Measurements from ENCODE around the gene TMA7. TPM values are rescaled to one million over a fixed set of nuclear protein-coding genes. Genes with fewer than 3 reads are reported as not detected.

TMA7 gene
- total and polyA plus RNA-seq, 9 of the 15 experiments (the other 6 are each of a cell fraction or from before 2014, with no cell fraction given): 209 to 1,003 (median 486) TPM

GRCh38 chr3:48472923-48473616, 33.0 kb downstream of the TMA7 start (continued):
- TF ChIP-seq RNF219 (CRISPR knock-in tag; IDR thresholded peaks at IDR 0.05) (no peak), HDAC6 (IDR thresholded peaks at IDR 0.05; ENCODE audit: low read depth, low read length) (no peak), SP1 (CRISPR knock-in tag; IDR thresholded peaks at IDR 0.05) (peak; percentile 65), PHF8 (IDR thresholded peaks at IDR 0.05; ENCODE audit: borderline replicate concordance, low read length) (peak; percentile 77), NR4A1 (CRISPR knock-in tag; IDR thresholded peaks at IDR 0.05) (no peak), NR4A1 (tag; IDR thresholded peaks at IDR 0.05) (no peak), MYBL2 (IDR thresholded peaks at IDR 0.05; ENCODE audit: low read depth) (no peak), MYBL2 (CRISPR knock-in tag; IDR thresholded peaks at IDR 0.05; ENCODE audit: borderline replicate concordance) (no peak), NBN (IDR thresholded peaks at IDR 0.05; ENCODE audit: low read depth) (peak; percentile 68; the same call in 1 of the 2 replicates), NR2C2 (CRISPR knock-in tag; IDR thresholded peaks at IDR 0.05) (no peak), NR2C2 (tag; IDR thresholded peaks at IDR 0.05) (peak; percentile 42), ZNF23 (CRISPR knock-in tag; IDR thresholded peaks at IDR 0.05) (no peak), RUNX1 (IDR thresholded peaks at IDR 0.05; ENCODE audit: low read depth) (no peak), POLR2B (IDR thresholded peaks at IDR 0.05; ENCODE audit: low read depth, partially characterized antibody) (peak; percentile 72), GTF2A2 (tag; IDR thresholded peaks at IDR 0.05) (no peak), ZNF324 (CRISPR knock-in tag; IDR thresholded peaks at IDR 0.05) (no peak), PCBP2 (IDR thresholded peaks at IDR 0.05; ENCODE audit: low read depth, low read length, poor library complexity, severe bottlenecking) (no peak), ZNF217 (CRISPR knock-in tag; IDR thresholded peaks at IDR 0.05) (no peak), BRD4 (IDR thresholded peaks at IDR 0.05) (no peak), HDAC2 (IDR thresholded peaks at IDR 0.05) (no peak; the same call in 1 of the 2 replicates), JUN (IDR thresholded peaks at IDR 0.05; ENCODE audit: borderline replicate concordance, low read depth, low read length) (peak; percentile 88), JUN (CRISPR knock-in tag; IDR thresholded peaks at IDR 0.05; ENCODE audit: borderline replicate concordance) (0 out of 2 replicates have a peak, but pooled peaks have one; percentile 10), THAP7 (CRISPR knock-in tag; IDR thresholded peaks at IDR 0.05) (no peak)
- TF ChIP-seq, protein P1, sequence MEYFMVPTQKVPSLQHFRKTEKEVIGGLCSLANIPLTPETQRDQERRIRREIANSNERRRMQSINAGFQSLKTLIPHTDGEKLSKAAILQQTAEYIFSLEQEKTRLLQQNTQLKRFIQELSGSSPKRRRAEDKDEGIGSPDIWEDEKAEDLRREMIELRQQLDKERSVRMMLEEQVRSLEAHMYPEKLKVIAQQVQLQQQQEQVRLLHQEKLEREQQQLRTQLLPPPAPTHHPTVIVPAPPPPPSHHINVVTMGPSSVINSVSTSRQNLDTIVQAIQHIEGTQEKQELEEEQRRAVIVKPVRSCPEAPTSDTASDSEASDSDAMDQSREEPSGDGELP (CRISPR knock-in tag; IDR thresholded peaks at IDR 0.05; ENCODE audit: borderline replicate concordance): peak; percentile 53; the same call in 1 of the 2 replicates

All from K562 (cell line).